GM21423 (cell line): Measurements from ENCODE around the gene KIAA0040.

Source experiments
- ATAC-seq: cut with Tn5 transposase; IDR thresholded peaks from one replicate; pipeline ENCODE4 v1.9.1; 2021; ENCODE audit warnings: mild to moderate bottlenecking, moderate library complexity; ENCODE audit not compliant: unreplicated experiment

The KIAA0040 gene

DNA sequence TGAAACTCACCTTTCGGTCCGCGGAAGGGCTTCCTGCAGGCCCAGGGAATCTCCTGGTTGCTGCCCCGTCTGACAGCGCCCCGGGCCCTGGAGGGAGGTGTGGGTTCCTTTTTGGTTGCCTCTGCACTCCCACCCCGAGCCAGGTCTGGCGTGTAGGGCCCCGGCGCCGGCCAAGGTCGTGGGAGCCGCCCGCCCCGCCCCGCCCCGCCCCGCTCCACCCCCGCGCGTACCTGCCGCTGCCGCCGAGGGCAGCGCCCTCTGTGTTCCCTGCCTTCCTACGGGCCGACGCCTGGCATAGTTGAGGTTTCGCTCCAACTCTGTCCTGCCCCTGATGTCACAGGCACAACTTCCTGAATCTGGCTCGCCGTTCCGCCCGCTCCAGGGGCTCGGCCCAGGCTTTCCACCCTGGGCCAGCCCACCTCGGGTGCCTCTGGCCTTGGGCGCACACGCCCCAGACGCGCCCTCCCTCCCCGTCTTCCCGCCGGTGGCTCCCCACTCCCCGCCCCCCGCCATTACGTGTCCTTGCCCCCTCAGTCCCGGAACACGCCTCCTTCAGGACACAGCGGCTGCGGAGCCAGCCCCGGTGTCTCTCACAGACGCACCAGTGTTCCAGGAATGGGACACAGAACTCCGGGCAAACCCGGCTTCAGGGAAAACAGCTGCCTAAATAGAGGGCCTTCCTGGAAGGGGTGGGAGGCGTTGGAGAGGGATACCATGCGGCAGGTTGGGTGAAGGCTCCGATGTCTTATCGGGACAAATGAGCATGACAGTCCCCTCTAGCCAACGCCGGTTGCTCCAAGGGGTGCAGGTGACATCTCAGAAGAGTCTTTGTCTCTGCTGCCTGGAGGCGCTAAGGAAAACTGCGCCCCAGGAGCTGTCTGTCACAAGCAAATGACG, at the start of gene KIAA0040:
TSS of gene KIAA0040 (minus strand) at position 147 of the 897 bp plus-strand sequence. CDS start 31,763 bp downstream, outside the sequence.
- ATAC-seq, result peak; percentile 50

DNA sequence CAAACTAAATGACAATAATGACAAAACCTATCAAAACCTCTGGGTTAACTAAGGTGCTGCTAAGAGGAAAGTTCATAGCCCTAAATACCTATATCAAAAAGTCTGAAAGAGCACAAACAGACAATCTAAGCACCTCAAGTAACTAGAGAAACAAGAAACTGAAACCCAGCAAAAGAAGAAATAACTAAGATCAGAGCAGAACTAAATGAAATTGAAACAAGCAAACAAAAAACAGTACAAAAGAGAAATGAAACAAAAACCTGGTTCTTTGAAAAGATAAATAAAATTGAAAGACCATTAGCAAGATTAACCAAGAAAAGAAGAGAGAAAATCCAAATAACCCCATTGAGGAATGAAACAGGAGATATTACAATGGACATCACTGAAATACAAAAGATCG, 44.8 kb upstream of the KIAA0040 start:
- peak; percentile 69 for ATAC-seq

DNA sequence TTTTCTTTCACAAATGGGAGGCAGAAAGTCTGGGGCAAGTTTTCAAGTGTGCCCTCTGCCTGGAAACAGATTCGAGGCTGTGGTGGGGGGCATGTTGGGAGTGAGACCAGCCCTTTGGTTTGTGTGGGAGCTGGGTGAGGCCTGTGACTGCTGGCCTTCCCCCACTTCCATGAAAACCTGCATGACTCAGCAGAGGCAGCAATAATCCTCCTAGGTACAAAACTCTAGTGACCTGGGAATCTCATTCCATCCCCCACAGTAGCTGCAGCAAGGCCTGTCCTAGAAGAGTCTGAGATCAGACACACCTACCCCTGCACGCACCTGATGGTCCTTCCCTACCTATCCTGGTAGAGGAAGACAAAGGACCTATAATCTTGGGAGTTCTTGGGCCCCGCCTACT, 42.1 kb upstream of the KIAA0040 start:
- ATAC-seq, result no peak

- no peak for ATAC-seq
Measured at GRCh38 chr1:175232335-175232734, 39.8 kb upstream of the KIAA0040 start.

DNA sequence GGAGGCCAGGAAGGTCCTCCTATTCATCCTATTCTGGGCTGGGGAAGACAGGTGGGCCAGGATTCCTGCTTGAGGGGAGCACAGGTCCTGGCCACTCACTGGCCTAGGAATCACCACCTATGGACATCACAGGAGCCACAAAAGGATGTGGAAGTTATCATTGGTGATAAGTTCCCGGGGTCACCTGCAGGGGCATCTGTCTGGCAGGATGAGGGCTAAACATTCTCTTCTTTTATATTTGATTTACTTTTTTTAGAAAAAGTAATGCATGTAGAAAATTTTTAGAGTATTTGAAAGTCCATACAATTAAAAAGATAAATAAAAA, 33.2 kb upstream of the KIAA0040 start:
- peak; percentile 13 for ATAC-seq

DNA sequence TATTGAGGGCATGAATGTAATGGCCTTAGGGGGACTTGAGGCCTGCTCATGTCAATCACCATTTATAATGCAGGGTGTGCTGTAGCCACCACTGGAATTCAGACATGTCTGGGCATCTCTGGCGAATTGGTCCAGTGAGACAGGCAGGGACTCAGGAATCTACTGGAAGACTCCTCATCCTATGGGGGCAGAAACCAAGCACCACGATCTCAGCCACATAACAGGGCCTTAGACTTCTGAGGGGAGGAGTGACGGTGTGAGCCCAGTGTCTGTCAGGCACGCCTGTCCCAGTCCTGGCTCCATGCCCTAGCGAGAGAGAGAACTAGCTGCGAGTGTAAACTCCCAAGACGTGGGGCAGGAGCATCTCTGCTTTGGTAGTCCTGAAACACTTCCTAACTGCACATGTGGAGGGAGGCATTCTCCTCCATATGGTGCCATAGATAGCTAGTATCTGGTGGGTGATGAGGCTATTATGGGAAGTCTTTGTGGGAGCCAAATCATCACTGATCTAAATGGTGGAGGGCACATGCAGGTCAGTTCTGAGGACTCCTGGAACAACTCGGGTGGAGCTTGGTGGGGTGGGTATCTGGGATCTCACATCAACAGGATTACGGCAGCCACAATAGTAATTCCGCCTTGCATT, 29.8 kb upstream of the KIAA0040 start:
- no peak for ATAC-seq

- no peak for ATAC-seq
Measured at GRCh38 chr1:175221557-175222175, 29.1 kb upstream of the KIAA0040 start.

DNA sequence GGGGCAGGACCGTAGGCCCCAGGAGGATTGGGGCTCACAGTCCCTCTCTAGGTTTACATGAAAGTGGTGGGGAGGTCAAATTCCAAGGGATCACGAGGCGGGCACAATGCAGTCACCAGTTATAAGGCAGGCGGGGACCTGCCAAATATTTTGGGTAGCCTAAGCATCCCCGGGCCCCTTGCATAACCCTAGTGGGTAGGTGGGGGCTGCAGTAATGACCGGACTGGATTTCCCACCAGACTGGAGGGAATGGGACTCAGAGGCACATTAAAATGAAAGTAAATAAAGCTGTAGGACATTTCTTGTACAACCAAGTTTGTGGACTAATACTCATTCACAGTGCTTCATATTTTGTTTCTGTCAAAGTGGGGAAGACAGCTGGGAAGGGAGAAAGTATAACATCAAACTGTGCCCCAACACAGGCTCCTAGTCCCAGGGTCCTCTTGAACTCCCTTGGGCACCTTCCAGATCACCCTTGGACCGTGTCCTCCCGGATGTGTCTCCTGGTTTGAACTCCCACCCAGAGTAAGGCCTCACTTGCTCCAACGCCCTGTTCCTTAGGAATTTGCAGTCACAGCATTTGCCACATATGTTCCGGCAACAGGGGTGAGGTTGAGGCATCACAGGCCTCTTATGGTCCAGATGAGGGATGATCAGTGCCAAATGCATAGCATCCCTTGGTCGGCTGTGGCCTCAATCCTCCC, 28.4 kb upstream of the KIAA0040 start:
- ATAC-seq, result no peak

DNA sequence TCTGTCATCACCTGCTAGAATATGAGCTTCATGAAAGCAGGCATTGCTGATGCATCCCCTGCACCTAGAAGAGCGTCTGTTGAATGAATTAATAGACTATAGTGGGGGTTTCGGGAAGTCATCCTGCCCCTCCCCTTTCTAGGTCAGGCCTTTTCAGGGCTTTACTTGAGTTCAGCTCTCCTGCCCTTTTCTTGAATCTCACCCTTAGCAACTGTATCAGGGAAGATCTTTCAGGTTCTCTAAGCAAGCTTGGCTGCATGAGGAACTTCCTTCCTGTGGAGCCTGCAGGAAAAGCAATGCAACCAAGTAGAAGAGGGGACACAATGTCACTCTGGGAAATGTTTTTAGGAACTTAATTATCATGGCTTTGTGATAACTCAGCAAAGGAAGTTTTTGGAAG, 27.2 kb upstream of the KIAA0040 start:
- no peak for ATAC-seq

- ATAC-seq, result no peak
Measured at GRCh38 chr1:175218786-175219434, 26.3 kb upstream of the KIAA0040 start.

DNA sequence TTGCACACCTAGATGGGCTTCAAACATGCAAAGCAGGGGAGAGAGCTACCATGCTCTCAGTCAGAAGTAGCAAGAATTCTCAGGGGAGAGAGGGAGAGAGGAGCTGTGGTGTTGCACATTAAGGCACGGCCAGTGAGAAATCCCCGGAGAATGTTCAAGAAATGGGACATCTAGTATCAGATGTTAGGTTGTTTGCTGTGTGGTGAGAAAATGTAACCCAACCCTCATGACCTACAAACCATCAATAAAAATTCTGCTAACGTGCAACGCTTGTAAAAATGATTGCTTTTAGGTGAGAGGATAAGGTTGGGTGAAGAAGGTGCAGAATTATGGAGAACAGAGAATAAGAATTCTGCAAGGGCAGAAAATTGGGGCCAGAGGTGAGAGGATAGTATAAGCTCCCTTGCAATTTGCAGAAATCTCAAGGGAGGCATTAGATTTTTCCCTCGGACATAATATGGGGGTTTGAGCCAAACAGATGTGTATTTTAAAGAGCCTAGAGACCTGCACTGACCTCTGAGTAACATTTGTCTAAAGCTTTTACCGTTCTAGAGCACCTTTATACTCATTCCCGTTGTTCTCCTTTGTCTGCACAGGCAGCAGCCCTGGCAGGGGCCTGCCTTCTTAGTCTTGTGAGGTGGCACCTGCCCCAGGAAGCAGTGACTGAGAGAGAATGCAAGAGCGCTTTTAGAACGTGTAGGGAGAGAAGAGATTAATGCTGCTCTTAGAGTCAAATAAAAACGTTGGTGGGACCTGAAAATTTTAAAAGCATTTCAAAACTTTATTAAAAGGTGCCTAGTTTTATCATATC, 25.4 kb upstream of the KIAA0040 start:
- ATAC-seq, result no peak

- no peak for ATAC-seq
Measured at GRCh38 chr1:175216444-175216843, 23.9 kb upstream of the KIAA0040 start.

DNA sequence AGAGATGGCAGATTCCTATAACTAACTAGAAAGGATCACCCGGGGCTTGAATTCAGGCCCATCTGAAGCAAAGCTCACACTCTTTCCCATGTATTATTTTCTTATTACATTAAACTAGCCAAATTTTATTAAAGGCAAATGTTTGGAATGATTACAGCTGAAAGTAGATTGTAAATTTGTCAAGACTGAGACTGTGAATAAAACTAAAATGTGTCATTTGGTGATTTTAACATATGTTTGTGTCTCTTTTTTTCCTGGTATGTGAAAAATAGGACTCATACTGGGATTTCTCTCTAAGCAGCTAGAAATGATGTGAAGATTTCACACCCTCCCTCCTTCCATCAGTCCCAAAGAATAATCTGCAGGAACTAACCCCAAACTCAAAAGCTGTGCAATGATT, 19.1 kb upstream of the KIAA0040 start:
- no peak for ATAC-seq

GRCh38 chr1:175210744-175211143, 18.2 kb upstream of the KIAA0040 start:
- no peak for ATAC-seq

DNA sequence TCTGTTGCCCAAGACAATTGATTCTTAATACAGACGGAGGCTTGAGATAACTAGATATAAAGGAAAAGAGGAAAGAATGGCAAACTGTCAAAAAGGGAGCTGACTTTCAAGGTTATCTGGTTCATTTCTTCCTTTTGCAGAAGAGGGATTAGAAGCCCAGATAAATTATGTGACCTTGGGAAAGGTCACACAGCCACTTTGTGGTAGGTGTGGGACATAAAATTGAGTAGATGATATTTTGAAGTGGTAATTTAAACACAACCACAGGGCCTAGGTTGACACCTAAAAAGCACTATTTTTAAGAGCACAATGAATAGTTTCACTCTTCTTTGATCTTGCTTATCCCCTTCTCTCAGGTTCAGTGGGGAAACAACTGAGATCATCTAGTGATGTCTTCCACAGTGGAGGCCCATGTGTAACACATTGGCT, 16.9 kb upstream of the KIAA0040 start:
- peak; percentile 45 for ATAC-seq

GRCh38 chr1:175208773-175209492, 16.4 kb upstream of the KIAA0040 start:
- peak; percentile 70 for ATAC-seq

DNA sequence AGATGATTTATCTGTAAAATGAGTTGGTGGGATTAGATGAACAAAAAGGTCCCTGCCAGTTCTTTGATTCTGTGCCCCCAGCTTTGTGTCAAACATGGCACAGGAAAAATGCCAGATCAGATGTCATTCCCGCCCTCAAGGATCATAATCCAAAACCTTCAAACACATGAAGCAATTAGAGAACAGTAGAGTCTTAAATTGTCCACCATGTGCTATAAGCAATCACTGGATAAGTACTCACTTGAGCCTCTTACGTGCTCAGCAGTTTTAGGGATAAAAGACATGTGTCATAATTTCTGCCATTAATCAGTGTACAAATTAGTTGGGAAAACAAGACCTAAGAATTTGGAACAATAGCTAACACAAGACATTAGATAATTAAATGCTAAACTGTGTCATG, 15.4 kb upstream of the KIAA0040 start:
- no peak for ATAC-seq

GRCh38 chr1:175206687-175207086, 14.1 kb upstream of the KIAA0040 start:
- ATAC-seq, result no peak

DNA sequence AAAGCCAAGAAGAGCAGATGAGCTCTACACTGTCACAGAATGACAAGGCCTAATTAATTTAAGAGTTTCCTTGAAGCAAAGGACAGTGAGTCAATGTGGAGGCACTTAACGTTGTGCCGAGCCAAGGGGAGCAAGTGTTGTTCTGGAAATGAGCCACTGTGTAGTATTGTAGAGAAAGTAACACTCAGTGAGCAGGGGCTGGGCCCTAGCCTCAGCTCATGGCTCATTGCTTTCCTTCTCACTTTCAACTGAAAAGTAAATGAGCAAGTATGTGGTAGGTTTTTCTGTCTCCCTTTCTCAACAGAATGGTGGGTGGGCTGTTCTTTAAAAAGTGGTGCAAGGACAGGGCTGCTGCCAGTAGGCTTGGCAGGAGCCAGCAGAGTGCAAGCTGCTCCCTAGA, 11.8 kb upstream of the KIAA0040 start:
- ATAC-seq, result peak; percentile 63
